ENCODE data around the gene NSMCE1.

GRCh38 chr16:27211026-27211425, 57.5 kb downstream of the NSMCE1 start:
- no peak for TF ChIP-seq POLR2A (IDR thresholded peaks at IDR 0.05; ENCODE audit: low read length)
- no peak for TF ChIP-seq GATA1 (IDR thresholded peaks at IDR 0.05; ENCODE audit: low read depth, low read length)
